GM12878 (cell line): ENCODE results near the gene NOP56.

Experiments
- CTCF ChIP-seq, 3 experiments: IDR thresholded peaks in 2 of 3; conservative IDR thresholded peaks in 1 of 3; 2 replicates each; pipeline ENCODE4 v1.5.1; 2011; ENCODE audit warnings: low read depth in 3 of 3, low read length in 3 of 3, mild to moderate bottlenecking in 3 of 3, control low read depth in 2 of 3, moderate library complexity in 2 of 3, inconsistent platforms in 1 of 3, mixed read lengths in 1 of 3; ENCODE audit not compliant: control insufficient read depth in 2 of 3, insufficient read depth in 1 of 3; ENCODE audit errors: extremely low read depth in 1 of 3
- JUND ChIP-seq: IDR thresholded peaks from 2 replicates; pipeline ENCODE4 v1.6.1; 2012; ENCODE audit warnings: low read depth, mild to moderate bottlenecking, low read length, improper control_type of control experiment, moderate library complexity
- POLR2AphosphoS5 ChIP-seq: IDR thresholded peaks from 2 replicates; pipeline ENCODE4 v1.6.1; 2011; ENCODE audit warnings: mild to moderate bottlenecking, low read length, inconsistent platforms

- TF ChIP-seq JUND (no peak), CTCF (IDR thresholded peaks at IDR 0.05 in 2 of 3, conservative IDR thresholded peaks at IDR 0.05 in 1 of 3; ENCODE audit: control insufficient read depth in 2 of 3, extremely low read depth in 1 of 3, insufficient read depth in 1 of 3, low read depth in 3 of 3, low read length in 3 of 3) (no peak), POLR2AphosphoS5 (no peak)
These were observed 41.6 kb downstream of the NOP56 start for GRCh38 chr20:2694008-2694471.
